ENCODE data around the gene PI4K2B.

DNA sequence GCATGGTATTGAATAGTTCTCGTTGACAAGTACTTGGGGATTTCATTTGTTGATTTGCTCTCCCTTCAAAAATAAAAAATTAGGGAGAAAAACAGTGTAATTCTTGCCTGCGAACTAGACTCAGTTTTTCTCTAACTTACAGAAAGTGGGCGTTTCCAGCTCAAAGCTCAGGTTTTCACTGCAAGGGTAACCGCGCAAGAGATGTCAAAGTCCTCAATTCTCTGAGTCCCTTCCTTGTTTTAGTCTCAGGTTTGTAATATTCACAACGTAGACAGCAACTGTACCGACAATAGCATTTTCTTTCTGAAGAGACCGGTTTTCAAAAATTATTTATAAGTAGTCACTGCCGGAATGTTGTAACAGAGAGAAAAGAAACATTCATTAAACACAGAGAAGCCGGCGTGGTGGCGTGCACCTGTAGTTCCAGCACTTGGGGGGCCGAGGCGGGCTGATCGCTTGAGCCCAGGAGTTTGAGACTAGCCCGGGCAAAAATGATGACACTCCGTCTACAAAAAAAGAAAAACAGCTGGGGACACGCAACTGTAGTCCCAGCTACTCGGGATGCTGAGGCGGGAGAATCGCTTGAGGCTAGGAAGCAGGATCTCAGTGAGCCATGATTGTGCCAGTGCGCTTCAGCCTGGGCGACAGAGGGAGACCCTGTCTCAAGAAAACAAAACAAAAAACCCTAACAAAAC, 79.5 kb downstream of the PI4K2B start:
- no peak for TF ChIP-seq CTCF (IDR thresholded peaks at IDR 0.05; ENCODE audit: low read depth, low read length)
- TF ChIP-seq, protein P1, sequence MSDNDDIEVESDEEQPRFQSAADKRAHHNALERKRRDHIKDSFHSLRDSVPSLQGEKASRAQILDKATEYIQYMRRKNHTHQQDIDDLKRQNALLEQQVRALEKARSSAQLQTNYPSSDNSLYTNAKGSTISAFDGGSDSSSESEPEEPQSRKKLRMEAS (IDR thresholded peaks at IDR 0.05; ENCODE audit: low read depth, low read length), result no peak
- no peak for TF ChIP-seq POLR2A (IDR thresholded peaks at IDR 0.05; ENCODE audit: extremely low read depth, insufficient read length)
- no peak for TF ChIP-seq MYC (IDR thresholded peaks at IDR 0.05; ENCODE audit: low read depth, low read length)

Data from NB4 (cell line).